HCT116 (cell line): Measurements from ENCODE around the gene RRAD. TPM values are rescaled to one million over a fixed set of nuclear protein-coding genes. Genes with fewer than 3 reads are reported as not detected.
A peak's percentile ranks its signal among the peaks of the same experiment; 100 is the strongest.

ENCODE experiments used
- ATAC-seq: fragments of 200-7000 bp; cut with Tn5 transposase; 2 replicates; pipeline ENCODE4 v1.9.1; 2020; ENCODE audit warnings: mild to moderate bottlenecking, moderate library complexity
- BruUV-seq: library from RNA; stranded (reverse); fragments of 400-500 nt; replicated peaks from 2 replicates; lab custom pipeline; 2021; lab: Mats Ljungman, UMichigan
- CTCF ChIA-PET: fragments of 300-600 bp; sonication (Branson Sonifier 250); formaldehyde crosslinking; loops from one replicate; lab custom pipeline; 2021; ENCODE audit warnings: antibody characterized with exemption; lab: Charles Lee
- POLR2A ChIA-PET: fragments of 300-600, 350-600 bp; sonication (Branson Sonifier 250); formaldehyde crosslinking; loops from one replicate; lab custom pipeline; 2021; ENCODE audit warnings: antibody characterized with exemption; lab: Charles Lee
- RAD21 ChIA-PET, 2 experiments: fragments of 300-600 bp; sonication (Branson Sonifier 250); formaldehyde crosslinking; loops; one replicate each; lab custom pipeline; 2023; ENCODE audit warnings: low total read pairs in 2 of 2; ENCODE audit not compliant: uncharacterized antibody in 2 of 2, unreplicated experiment in 2 of 2, low non-redundant PET in 1 of 2; lab: Charles Lee
- DNase-seq: peaks from one replicate; pipeline ENCODE4 v3.0.0-alpha.2; 2010; ENCODE audit warnings: low read depth, low spot score
- H2AFZ ChIP-seq: fragments of 200-600 bp; shearing (Covaris generic), sonication (generic); 2 replicates; pipeline ENCODE4 v1.6.1; 2017; ENCODE audit warnings: low read depth, mixed run types, mixed read lengths, antibody characterized with exemption, low read length; ENCODE audit not compliant: poor library complexity, severe bottlenecking
- H3K27ac ChIP-seq: 2 replicates; pipeline ENCODE4 v1.5.1; 2012; ENCODE audit warnings: low read depth, low read length
- H3K27me3 ChIP-seq: fragments of 200-600 bp; sonication (generic); 2 replicates; pipeline ENCODE4 v1.6.1; 2016; ENCODE audit warnings: mixed run types, low read length, mixed read lengths; ENCODE audit not compliant: insufficient read depth
- H3K36me3 ChIP-seq, 2 experiments: fragments of 200-500 bp in 1 of 2; fragments of 200-600 bp in 1 of 2; sonication (Bioruptor generic) in 1 of 2; sonication (generic) in 1 of 2; 2 replicates each; pipeline versions ENCODE4 v1.5.1 to v1.6.1; 2014 to 2016; ENCODE audit warnings: low read length in 2 of 2, inconsistent platforms in 1 of 2, mixed read lengths in 1 of 2, mixed run types in 1 of 2; ENCODE audit not compliant: insufficient read depth in 2 of 2, control insufficient read depth in 1 of 2
- H3K4me1 ChIP-seq, 2 experiments: fragments of 200-600 bp in 1 of 2; sonication (generic) in 1 of 2; 2 replicates each; pipeline versions ENCODE4 v1.5.1 to v1.6.1; 2012 to 2017; ENCODE audit warnings: low read length in 2 of 2, inconsistent platforms in 1 of 2, mild to moderate bottlenecking in 1 of 2, mixed read lengths in 1 of 2, mixed run types in 1 of 2, moderate library complexity in 1 of 2; ENCODE audit not compliant: insufficient read depth in 2 of 2, control insufficient read depth in 1 of 2
- H3K4me2 ChIP-seq: fragments of 200-600 bp; sonication (generic); 2 replicates; pipeline ENCODE4 v1.6.1; 2017; ENCODE audit warnings: mixed run types, low read length, mixed read lengths
- H3K4me3 ChIP-seq, 2 experiments: fragments of 200-600 bp in 1 of 2; sonication (generic) in 1 of 2; replicated peaks in 1 of 2; 2 replicates each; pipeline ENCODE4 v1.5.1; 2011 to 2016; ENCODE audit warnings: low read length in 2 of 2, control low read depth in 1 of 2, low read depth in 1 of 2, mild to moderate bottlenecking in 1 of 2, mixed read lengths in 1 of 2, mixed run types in 1 of 2
- H3K79me2 ChIP-seq: fragments of 200-600 bp; sonication (generic); 2 replicates; pipeline ENCODE4 v1.6.1; 2017; ENCODE audit warnings: mild to moderate bottlenecking, mixed run types, low read length, moderate library complexity, mixed read lengths; ENCODE audit not compliant: insufficient read depth
- H3K9ac ChIP-seq: fragments of 200-600 bp; sonication (generic); 2 replicates; pipeline ENCODE4 v1.6.1; 2016; ENCODE audit warnings: low read length, mixed read lengths
- H3K9me2 ChIP-seq: fragments of 200-600 bp; sonication (generic), shearing (Covaris generic); 2 replicates; pipeline ENCODE4 v1.6.1; 2017; ENCODE audit warnings: mixed run types, mild to moderate bottlenecking, moderate library complexity; ENCODE audit not compliant: insufficient read depth
- H3K9me3 ChIP-seq, 2 experiments: fragments of 200-500 bp in 1 of 2; fragments of 200-600 bp in 1 of 2; sonication (Bioruptor generic) in 1 of 2; sonication (generic) in 1 of 2; 2 replicates each; pipeline ENCODE4 v1.6.1; 2014 to 2017; ENCODE audit warnings: low read length in 2 of 2, mixed read lengths in 2 of 2, inconsistent platforms in 1 of 2, low read depth in 1 of 2, mild to moderate bottlenecking in 1 of 2, mixed run types in 1 of 2, moderate library complexity in 1 of 2; ENCODE audit not compliant: control insufficient read depth in 1 of 2, insufficient read depth in 1 of 2
- H4K20me1 ChIP-seq: fragments of 200-600 bp; sonication (generic), shearing (Covaris generic); 2 replicates; pipeline ENCODE4 v1.6.1; 2017; ENCODE audit warnings: mixed run types, mild to moderate bottlenecking, moderate library complexity; ENCODE audit not compliant: insufficient read depth
- EGR1 ChIP-seq: IDR thresholded peaks from 2 replicates; pipeline ENCODE4 v1.6.1; 2012; ENCODE audit warnings: low read depth
- FOSL1 ChIP-seq: IDR thresholded peaks from 2 replicates; pipeline ENCODE4 v1.6.1; 2012; ENCODE audit warnings: low read depth
- JUND ChIP-seq: IDR thresholded peaks from 2 replicates; pipeline ENCODE4 v1.6.1; 2012
- POLR2A ChIP-seq: IDR thresholded peaks from 2 replicates; pipeline ENCODE4 v1.7.0; 2011; ENCODE audit warnings: borderline replicate concordance; ENCODE audit not compliant: insufficient read depth, insufficient read length; ENCODE audit errors: extremely low read depth
- POLR2AphosphoS5 ChIP-seq: IDR thresholded peaks from 2 replicates; pipeline ENCODE4 v1.6.1; 2011; ENCODE audit warnings: mild to moderate bottlenecking, low read depth, low read length, moderate library complexity
- SIN3A ChIP-seq: IDR thresholded peaks from 2 replicates; pipeline ENCODE4 v1.6.1; 2012; ENCODE audit warnings: low read depth
- ZNF274 ChIP-seq: fragments of 200-500 bp; sonication (Bioruptor generic); IDR thresholded peaks from 2 replicates; pipeline ENCODE4 v1.6.1; 2014; ENCODE audit warnings: mild to moderate bottlenecking, low read depth, low read length, inconsistent platforms
- intact Hi-C: fragments of 100-400 bp; cut with micrococcal nuclease; formaldehyde crosslinking; loops from 2 replicates; pipeline ENCODE4 v1.10.0; 2022
- total RNA-seq: library from RNA; stranded (reverse); gene quantifications from one replicate; pipeline ENCODE4 v1.2.1, GENCODE V29; 2021; ENCODE audit not compliant: unreplicated experiment
- TF ChIP-seq, protein P1 (sequence below): IDR thresholded peaks from 2 replicates; pipeline ENCODE4 v1.6.1; 2012
- TF ChIP-seq, protein P2 (sequence below), 3 experiments: fragments of 200-600 bp in 1 of 3; sonication (generic) in 1 of 3; IDR thresholded peaks in 2 of 3; conservative IDR thresholded peaks in 1 of 3; 2 replicates each; pipeline ENCODE4 v1.5.1; 2012 to 2017; ENCODE audit warnings: low read depth in 2 of 3, low read length in 2 of 3, antibody characterized with exemption in 1 of 3, borderline replicate concordance in 1 of 3, control low read depth in 1 of 3, mild to moderate bottlenecking in 1 of 3, mixed read lengths in 1 of 3, mixed run types in 1 of 3, moderate library complexity in 1 of 3; ENCODE audit not compliant: insufficient read depth in 1 of 3

The RRAD gene
- total RNA-seq, 1 experiment from 2014 or later = 2.2 TPM

DNA sequence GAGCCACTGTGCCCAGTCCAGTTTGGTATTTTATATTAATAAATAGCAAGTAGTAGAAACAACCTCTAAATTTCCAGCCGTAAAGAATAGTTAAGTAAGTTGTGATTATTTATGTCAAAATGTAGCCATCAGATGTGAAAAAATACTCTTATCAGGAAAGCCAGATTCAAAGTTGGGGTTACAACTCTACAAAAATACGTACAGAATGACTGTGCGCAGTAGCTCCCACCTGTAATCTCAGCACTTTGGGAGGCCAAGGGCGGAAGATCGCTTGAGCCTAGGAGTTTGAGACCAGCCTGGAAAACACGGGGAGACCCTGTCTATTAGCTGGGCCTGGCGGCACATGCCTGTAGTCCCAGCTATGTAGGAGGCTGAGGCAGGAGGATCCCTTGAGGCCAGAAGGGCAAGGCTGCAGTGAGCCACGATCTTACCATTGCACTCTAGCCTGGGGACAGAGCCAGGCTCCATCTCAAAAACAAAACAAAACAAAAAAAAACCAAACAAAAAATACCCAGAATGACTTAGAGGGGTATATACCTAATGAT lies 43.3 kb downstream of the RRAD start (continued):
- TF ChIP-seq EGR1 (no peak), POLR2AphosphoS5 (no peak), POLR2A (no peak)
- TF ChIP-seq, protein P1, sequence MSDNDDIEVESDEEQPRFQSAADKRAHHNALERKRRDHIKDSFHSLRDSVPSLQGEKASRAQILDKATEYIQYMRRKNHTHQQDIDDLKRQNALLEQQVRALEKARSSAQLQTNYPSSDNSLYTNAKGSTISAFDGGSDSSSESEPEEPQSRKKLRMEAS = no peak
- TF ChIP-seq, all 23 proteins: peak for 0

DNA sequence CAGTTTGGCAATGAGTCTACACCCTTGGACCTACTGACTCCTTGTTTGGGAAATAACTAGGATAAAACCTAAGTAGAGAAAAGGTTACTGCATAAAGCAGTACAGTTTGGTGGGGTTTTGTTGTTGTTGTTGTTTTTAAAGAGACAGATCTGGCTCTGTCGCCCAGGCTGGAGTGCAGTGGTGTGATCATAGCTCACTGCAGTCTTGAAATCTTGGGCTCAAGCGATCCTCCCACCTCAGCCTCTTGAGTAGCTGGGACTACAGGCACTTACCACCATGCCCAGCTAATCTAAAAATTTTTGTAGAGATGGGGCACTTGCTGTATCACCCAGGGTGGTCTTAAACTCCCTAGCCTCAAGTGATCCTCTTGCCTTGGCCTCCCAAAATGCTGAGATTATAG lies 43.8 kb downstream of the RRAD start:
- no peak overlapping the region for H3K27ac ChIP-seq
- ChIA-PET POLR2A (interaction anchor here (0.8 kb wide), 1 partner anchor 9 kb away, joined by 3 read pairs; no protein-coding TSS in a partner anchor), CTCF (interaction anchor here (0.9 to 2.1 kb wide), 6 partner anchors 11 to 141 kb away, joined by 3 to 20 read pairs (median 8); partner anchors contain the start of gene NAE1), RAD21 (no interaction called here)
- intact Hi-C loops = no loop called here
- H3K4me3 ChIP-seq = peak overlapping the region; percentile 87 to 95
- H3K9ac ChIP-seq = peak overlapping the region; percentile 81
- H3K27me3 ChIP-seq = no peaks in the 10 kb centered on the region
- peaks cover 12 to 21% of the 10 kb centered on the region in 2 experiments; a peak in 3 of 4 replicates for H3K36me3 ChIP-seq
- H3K4me2 ChIP-seq = peak overlapping the region; percentile 98
- ATAC-seq = no peak
- peaks cover 23% of the 10 kb centered on the region; the same call in 1 of the 2 replicates for H3K79me2 ChIP-seq
- peaks cover 10 to 15% of the 10 kb centered on the region in 2 experiments for H3K4me1 ChIP-seq
- no peak for DNase-seq
- no peak overlapping the region for H2AFZ ChIP-seq
- no peak for TF ChIP-seq SIN3A
- TF ChIP-seq JUND = no peak
- no peak for TF ChIP-seq ZNF274
- no peak for TF ChIP-seq FOSL1
- TF ChIP-seq, protein P2, sequence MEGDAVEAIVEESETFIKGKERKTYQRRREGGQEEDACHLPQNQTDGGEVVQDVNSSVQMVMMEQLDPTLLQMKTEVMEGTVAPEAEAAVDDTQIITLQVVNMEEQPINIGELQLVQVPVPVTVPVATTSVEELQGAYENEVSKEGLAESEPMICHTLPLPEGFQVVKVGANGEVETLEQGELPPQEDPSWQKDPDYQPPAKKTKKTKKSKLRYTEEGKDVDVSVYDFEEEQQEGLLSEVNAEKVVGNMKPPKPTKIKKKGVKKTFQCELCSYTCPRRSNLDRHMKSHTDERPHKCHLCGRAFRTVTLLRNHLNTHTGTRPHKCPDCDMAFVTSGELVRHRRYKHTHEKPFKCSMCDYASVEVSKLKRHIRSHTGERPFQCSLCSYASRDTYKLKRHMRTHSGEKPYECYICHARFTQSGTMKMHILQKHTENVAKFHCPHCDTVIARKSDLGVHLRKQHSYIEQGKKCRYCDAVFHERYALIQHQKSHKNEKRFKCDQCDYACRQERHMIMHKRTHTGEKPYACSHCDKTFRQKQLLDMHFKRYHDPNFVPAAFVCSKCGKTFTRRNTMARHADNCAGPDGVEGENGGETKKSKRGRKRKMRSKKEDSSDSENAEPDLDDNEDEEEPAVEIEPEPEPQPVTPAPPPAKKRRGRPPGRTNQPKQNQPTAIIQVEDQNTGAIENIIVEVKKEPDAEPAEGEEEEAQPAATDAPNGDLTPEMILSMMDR (IDR thresholded peaks at IDR 0.05 in 2 of 3, conservative IDR thresholded peaks at IDR 0.05 in 1 of 3; ENCODE audit: borderline replicate concordance in 1 of 3, insufficient read depth in 1 of 3, low read depth in 2 of 3, low read length in 2 of 3) = no peak
- no peaks in the 10 kb centered on the region for H4K20me1 ChIP-seq
- no TSS peak for BruUV-seq
- no peaks in the 10 kb centered on the region for H3K9me3 ChIP-seq
- no peaks in the 10 kb centered on the region for H3K9me2 ChIP-seq
